Endodermal cell (in vitro differentiated cells): ENCODE data around the gene MEIG1. TPM values are rescaled to one million over a fixed set of nuclear protein-coding genes. Genes with fewer than 3 reads are reported as not detected.
A peak's percentile ranks its signal among the peaks of the same experiment; 100 is the strongest.

Experiments
- DNase-seq: peaks from one replicate; pipeline ENCODE4 v3.0.0-alpha.2; 2017
- H3K27ac ChIP-seq: 2 replicates; pipeline ENCODE4 v1.5.1; 2013; ENCODE audit warnings: mild to moderate bottlenecking, low read depth, low read length, moderate library complexity
- H3K27me3 ChIP-seq: 2 replicates; pipeline ENCODE4 v1.6.1; 2013; ENCODE audit warnings: mild to moderate bottlenecking, low read length, moderate library complexity; ENCODE audit not compliant: insufficient read depth, control insufficient read depth, poor library complexity, severe bottlenecking
- H3K36me3 ChIP-seq: 2 replicates; pipeline ENCODE4 v1.7.0; 2013; ENCODE audit warnings: mild to moderate bottlenecking, low read length, moderate library complexity; ENCODE audit not compliant: control insufficient read depth, insufficient read depth
- H3K4me1 ChIP-seq: one replicate; pipeline ENCODE4 v1.7.0; 2013; ENCODE audit warnings: low read length; ENCODE audit not compliant: control insufficient read depth, insufficient read depth
- H3K4me3 ChIP-seq: 2 replicates; pipeline ENCODE4 v1.5.1; 2013; ENCODE audit warnings: mild to moderate bottlenecking, low read length, moderate library complexity
- H3K9ac ChIP-seq: 2 replicates; pipeline ENCODE4 v1.6.1; 2013; ENCODE audit warnings: mild to moderate bottlenecking, low read length, moderate library complexity; ENCODE audit not compliant: poor library complexity, severe bottlenecking; ENCODE audit errors: extremely low read depth
- H3K9me3 ChIP-seq: 2 replicates; pipeline ENCODE4 v1.6.1; 2013; ENCODE audit warnings: mild to moderate bottlenecking, low read length, moderate library complexity; ENCODE audit not compliant: control insufficient read depth
- H3K27ac Mint-ChIP-seq: 2 replicates; pipeline ENCODE4 v1.8.0; 2020; ENCODE audit warnings: mixed read lengths
- H3K27me3 Mint-ChIP-seq: 2 replicates; pipeline ENCODE4 v1.8.0; 2021; ENCODE audit warnings: mild to moderate bottlenecking, mixed read lengths; ENCODE audit not compliant: insufficient read depth
- H3K36me3 Mint-ChIP-seq: 2 replicates; pipeline ENCODE4 v1.8.0; 2020; ENCODE audit warnings: low read depth, mixed read lengths
- H3K4me1 Mint-ChIP-seq: 2 replicates; pipeline ENCODE4 v1.8.0; 2020; ENCODE audit warnings: mixed read lengths
- H3K4me3 Mint-ChIP-seq: 2 replicates; pipeline ENCODE4 v1.8.0; 2020; ENCODE audit warnings: mild to moderate bottlenecking, moderate library complexity, mixed read lengths
- H3K9me3 Mint-ChIP-seq: 2 replicates; pipeline ENCODE4 v1.8.0; 2020; ENCODE audit warnings: mild to moderate bottlenecking, mixed read lengths
- WGBS, 2 experiments: methylation state at CpG; one replicate each; pipeline versions ENCODE4 v1.1.5 to v1.1.7; 2013; ENCODE audit warnings: missing lambda C conversion rate in 2 of 2, mixed read lengths in 1 of 2; ENCODE audit not compliant: insufficient coverage in 1 of 2, insufficient read length in 1 of 2; 5-methylcytosine and 5-hydroxymethylcytosine counted together
- total RNA-seq, 2 donors: library from RNA; stranded (reverse); fragmentation: NEBNext Ultra II Directional in 1 of 2; extraction: Animal tissue kit (Norgen Biotek cat#: 25700) in 1 of 2; gene quantifications; 2 replicates in 1 of 2; 3 replicates in 1 of 2; pipeline ENCODE4 v1.2.1, GENCODE V29; 2021
- TF ChIP-seq, protein P1 (sequence below): fragments of 200-600 bp; sonication (generic); conservative IDR thresholded peaks from 2 replicates; pipeline ENCODE4 v1.5.0; 2021; ENCODE audit warnings: antibody characterized with exemption, mild to moderate bottlenecking

Gene MEIG1
- total RNA-seq, 2 donors from 2014 or later, result 0.46 TPM; not detected in 1

DNA sequence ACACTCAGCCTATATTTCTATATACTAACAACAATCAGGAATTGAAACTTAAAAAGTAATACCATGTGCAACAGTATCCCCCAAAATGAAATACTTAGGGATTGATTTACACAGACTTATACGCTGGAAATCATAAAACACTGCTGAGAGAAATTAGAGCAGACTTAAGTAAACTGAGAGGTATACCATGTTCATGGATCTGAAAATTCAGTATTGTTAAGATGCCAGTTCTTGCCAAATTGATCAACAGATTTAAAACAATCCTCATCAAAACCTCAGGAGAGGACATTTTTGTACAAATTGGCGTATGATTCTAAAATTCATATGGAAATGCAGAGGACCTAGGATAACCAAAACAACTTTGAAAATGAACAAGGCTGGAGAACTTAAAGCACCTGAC, 42.6 kb upstream of the MEIG1 start:
- Histone ChIP-seq H3K27ac (no peak overlapping the region), H3K9me3 (peaks cover 46% of the 10 kb centered on the region), H3K4me1 (no peaks in the 10 kb centered on the region), H3K36me3 (peaks cover 37% of the 10 kb centered on the region), H3K4me3 (peak overlapping the region; percentile 7), H3K9ac (no peak overlapping the region), H3K27me3 (no peaks in the 10 kb centered on the region)
- Mint-ChIP-seq H3K27me3 (no peaks in the 10 kb centered on the region), H3K4me3 (no peak overlapping the region), H3K36me3 (peaks cover 93% of the 10 kb centered on the region), H3K27ac (no peak overlapping the region), H3K9me3 (peaks cover 36% of the 10 kb centered on the region), H3K4me1 (no peaks in the 10 kb centered on the region)
- WGBS, 2 experiments, result 94 to 95% methylated on average over 2 of the region's 2 CpGs
- TF ChIP-seq, protein P1, sequence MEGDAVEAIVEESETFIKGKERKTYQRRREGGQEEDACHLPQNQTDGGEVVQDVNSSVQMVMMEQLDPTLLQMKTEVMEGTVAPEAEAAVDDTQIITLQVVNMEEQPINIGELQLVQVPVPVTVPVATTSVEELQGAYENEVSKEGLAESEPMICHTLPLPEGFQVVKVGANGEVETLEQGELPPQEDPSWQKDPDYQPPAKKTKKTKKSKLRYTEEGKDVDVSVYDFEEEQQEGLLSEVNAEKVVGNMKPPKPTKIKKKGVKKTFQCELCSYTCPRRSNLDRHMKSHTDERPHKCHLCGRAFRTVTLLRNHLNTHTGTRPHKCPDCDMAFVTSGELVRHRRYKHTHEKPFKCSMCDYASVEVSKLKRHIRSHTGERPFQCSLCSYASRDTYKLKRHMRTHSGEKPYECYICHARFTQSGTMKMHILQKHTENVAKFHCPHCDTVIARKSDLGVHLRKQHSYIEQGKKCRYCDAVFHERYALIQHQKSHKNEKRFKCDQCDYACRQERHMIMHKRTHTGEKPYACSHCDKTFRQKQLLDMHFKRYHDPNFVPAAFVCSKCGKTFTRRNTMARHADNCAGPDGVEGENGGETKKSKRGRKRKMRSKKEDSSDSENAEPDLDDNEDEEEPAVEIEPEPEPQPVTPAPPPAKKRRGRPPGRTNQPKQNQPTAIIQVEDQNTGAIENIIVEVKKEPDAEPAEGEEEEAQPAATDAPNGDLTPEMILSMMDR, result no peak
- DNase-seq, result no peak

DNA sequence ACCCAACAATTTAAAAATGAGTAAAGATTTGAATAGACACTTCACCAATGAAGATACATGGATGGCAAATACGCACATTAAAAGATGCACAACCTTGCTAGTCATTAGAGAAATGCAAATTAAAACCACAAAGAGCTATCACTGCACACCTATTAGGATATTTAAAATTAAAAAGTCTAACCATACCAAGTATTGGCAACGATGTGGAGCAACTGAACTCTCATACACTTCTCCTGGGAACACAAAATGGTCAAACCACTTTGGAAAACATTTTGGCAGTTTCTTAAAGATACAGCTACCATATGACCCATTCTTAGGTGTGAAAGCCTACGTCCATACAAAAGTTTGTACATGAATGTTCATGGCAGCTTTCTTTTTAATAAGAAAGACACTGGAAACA, 41.4 kb upstream of the MEIG1 start:
- peaks cover 36% of the 10 kb centered on the region for H3K9me3 Mint-ChIP-seq
- Histone ChIP-seq H3K36me3 (peaks cover 40% of the 10 kb centered on the region), H3K27ac (no peak overlapping the region), H3K4me3 (no peak overlapping the region), H3K27me3 (no peaks in the 10 kb centered on the region), H3K9me3 (peaks cover 46% of the 10 kb centered on the region), H3K9ac (no peak overlapping the region), H3K4me1 (no peaks in the 10 kb centered on the region)
- peaks cover 89% of the 10 kb centered on the region for H3K36me3 Mint-ChIP-seq
- H3K4me1 Mint-ChIP-seq, result no peaks in the 10 kb centered on the region
- no peak for DNase-seq
- H3K27ac Mint-ChIP-seq, result no peak overlapping the region
- H3K4me3 Mint-ChIP-seq, result no peak overlapping the region
- TF ChIP-seq, protein P1, result no peak
- WGBS, 2 experiments, result 93 to 99% methylated on average over 2 to 3 of the region's 3 CpGs
- H3K27me3 Mint-ChIP-seq, result no peaks in the 10 kb centered on the region

DNA sequence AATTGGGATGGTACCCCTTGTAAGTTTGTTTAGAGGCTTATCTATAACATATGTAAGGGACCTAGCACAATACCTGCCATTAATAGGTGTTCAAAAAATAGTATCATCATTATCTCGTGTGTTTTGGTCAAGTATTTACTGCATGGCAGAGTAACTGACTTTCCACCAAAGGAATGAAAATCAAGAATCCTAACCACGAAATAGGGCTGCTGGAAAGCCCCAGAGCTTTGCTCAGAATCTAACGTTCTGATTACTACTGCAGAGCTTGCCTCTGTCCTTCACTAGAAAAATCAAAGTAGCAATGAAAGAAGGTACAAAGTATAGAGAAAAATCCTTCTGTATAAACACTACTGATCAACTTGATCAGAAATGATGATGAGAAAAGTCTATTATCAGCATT, 40.2 kb upstream of the MEIG1 start:
- Histone ChIP-seq H3K4me1 (no peaks in the 10 kb centered on the region), H3K9me3 (peaks cover 44% of the 10 kb centered on the region), H3K9ac (no peak overlapping the region), H3K27me3 (no peaks in the 10 kb centered on the region), H3K27ac (no peak overlapping the region), H3K4me3 (no peak overlapping the region), H3K36me3 (peaks cover 40% of the 10 kb centered on the region)
- WGBS, 2 experiments, result 94 to 100% methylated on average over 2 to 3 of the region's 3 CpGs
- Mint-ChIP-seq H3K36me3 (peaks cover 88% of the 10 kb centered on the region), H3K9me3 (peaks cover 36% of the 10 kb centered on the region), H3K27me3 (no peaks in the 10 kb centered on the region), H3K4me3 (no peak overlapping the region), H3K27ac (no peak overlapping the region), H3K4me1 (no peaks in the 10 kb centered on the region)
- no peak for DNase-seq
- TF ChIP-seq, protein P1, result no peak
